SJCRH30 (cell line): ENCODE results near the gene EEF2KMT. TPM values are rescaled to one million over a fixed set of nuclear protein-coding genes. Genes with fewer than 3 reads are reported as not detected.
A peak's percentile ranks its signal among the peaks of the same experiment; 100 is the strongest.
"Not testable (repeated sequence)": the region's sequence is repeated elsewhere in the genome, so short reads cannot be mapped to it uniquely, and the experiment has no call there.

Source experiments
- DNase-seq, 2 experiments: peaks; one replicate each; pipeline ENCODE4 v3.0.0-alpha.2; 2015 to 2020
- H3K27ac ChIP-seq: fragments of 250-450 bp; sonication (Bioruptor Pico); 2 replicates; pipeline ENCODE4 v1.5.1; 2020; ENCODE audit warnings: mild to moderate bottlenecking, moderate library complexity
- H3K27me3 ChIP-seq: fragments of 250-450 bp; sonication (Bioruptor Pico); 2 replicates; pipeline ENCODE4 v1.5.1; 2020; ENCODE audit warnings: mild to moderate bottlenecking, moderate library complexity
- H3K36me3 ChIP-seq: fragments of 250-450 bp; sonication (Bioruptor Pico); 2 replicates; pipeline ENCODE4 v1.5.1; 2020; ENCODE audit warnings: mild to moderate bottlenecking, moderate library complexity
- H3K4me1 ChIP-seq: fragments of 250-450 bp; sonication (Bioruptor Pico); 2 replicates; pipeline ENCODE4 v1.5.1; 2020; ENCODE audit warnings: mild to moderate bottlenecking, moderate library complexity
- H3K4me3 ChIP-seq: fragments of 250-450 bp; sonication (Bioruptor Pico); 2 replicates; pipeline ENCODE4 v1.5.1; 2020; ENCODE audit warnings: mild to moderate bottlenecking, moderate library complexity
- H3K9me3 ChIP-seq: fragments of 250-450 bp; sonication (Bioruptor Pico); replicated peaks from 2 replicates; pipeline ENCODE4 v1.5.1; 2020; ENCODE audit warnings: mild to moderate bottlenecking, moderate library complexity
- total RNA-seq: library from RNA; depleted of rRNA; stranded (reverse); fragments of >200 nt; shearing (Covaris generic); gene quantifications from 2 replicates; pipeline ENCODE4 v1.2.3, GENCODE V29; 2014; rRNA removed

Gene EEF2KMT
- total RNA-seq: 10.9 and 14.2 TPM in 2 replicates

GRCh38 chr16:5097470-5098220, at the start of gene EEF2KMT:
TSS of gene EEF2KMT (minus strand) at chr16:5097795. CDS start at chr16:5097739, 56 bp downstream.
- Histone ChIP-seq H3K4me3 (peak within 1 kb of the TSS; percentile 70), H3K27ac (peak within 1 kb of the TSS; percentile 50)
- not testable (repeated sequence) for H3K9me3 ChIP-seq, H3K27me3 ChIP-seq, H3K36me3 ChIP-seq, H3K4me1 ChIP-seq
- peak; percentile 99 for DNase-seq

- H3K4me3 ChIP-seq, H3K27ac ChIP-seq, DNase-seq, H3K9me3 ChIP-seq, H3K27me3 ChIP-seq, H3K4me1 ChIP-seq, H3K36me3 ChIP-seq: not testable (repeated sequence)
Observed at GRCh38 chr16:5144621-5144956, 47.0 kb upstream of the EEF2KMT start.

- no peaks in the 10 kb centered on the region for H3K36me3 ChIP-seq
- H3K4me1 ChIP-seq: no peaks in the 10 kb centered on the region
- H3K27ac ChIP-seq: no peak overlapping the region
- DNase-seq: no peak
- H3K27me3 ChIP-seq: no peaks in the 10 kb centered on the region
- H3K4me3 ChIP-seq: no peak overlapping the region
- H3K9me3 ChIP-seq: no peaks in the 10 kb centered on the region
Observed at GRCh38 chr16:5143761-5144620, 46.4 kb upstream of the EEF2KMT start.

- H3K27me3 ChIP-seq, H3K27ac ChIP-seq, H3K36me3 ChIP-seq, H3K4me1 ChIP-seq, H3K4me3 ChIP-seq, H3K9me3 ChIP-seq, DNase-seq: not testable (repeated sequence)
Observed at GRCh38 chr16:5140151-5140550, 42.6 kb upstream of the EEF2KMT start.

- not testable (repeated sequence) for H3K4me3 ChIP-seq, H3K9me3 ChIP-seq, H3K27ac ChIP-seq, DNase-seq, H3K36me3 ChIP-seq, H3K4me1 ChIP-seq, H3K27me3 ChIP-seq
Observed at GRCh38 chr16:5134739-5135452, 37.3 kb upstream of the EEF2KMT start.

- H3K9me3 ChIP-seq, H3K36me3 ChIP-seq, DNase-seq, H3K4me3 ChIP-seq, H3K27ac ChIP-seq, H3K27me3 ChIP-seq, H3K4me1 ChIP-seq: not testable (repeated sequence)
Observed at GRCh38 chr16:5132915-5133600, 35.5 kb upstream of the EEF2KMT start.

- not testable (repeated sequence) for H3K27ac ChIP-seq, H3K27me3 ChIP-seq, H3K4me1 ChIP-seq, H3K36me3 ChIP-seq, DNase-seq, H3K4me3 ChIP-seq, H3K9me3 ChIP-seq
Observed at GRCh38 chr16:5131467-5132004, 33.9 kb upstream of the EEF2KMT start.

GRCh38 chr16:5117300-5118087, 19.9 kb upstream of the EEF2KMT start:
- H3K9me3 ChIP-seq, H3K27me3 ChIP-seq, H3K4me3 ChIP-seq, H3K27ac ChIP-seq, H3K36me3 ChIP-seq, H3K4me1 ChIP-seq: not testable (repeated sequence)
- DNase-seq: peak; percentile 81

GRCh38 chr16:5116780-5117295, 19.2 kb upstream of the EEF2KMT start:
- H3K9me3 ChIP-seq, H3K4me3 ChIP-seq, H3K27ac ChIP-seq, H3K27me3 ChIP-seq, H3K36me3 ChIP-seq, H3K4me1 ChIP-seq, DNase-seq: not testable (repeated sequence)

- DNase-seq, H3K36me3 ChIP-seq, H3K4me1 ChIP-seq, H3K4me3 ChIP-seq, H3K9me3 ChIP-seq, H3K27ac ChIP-seq, H3K27me3 ChIP-seq: not testable (repeated sequence)
Observed at GRCh38 chr16:5110933-5111332, 13.3 kb upstream of the EEF2KMT start.

- H3K27ac ChIP-seq: no peak overlapping the region
- no peaks in the 10 kb centered on the region for H3K9me3 ChIP-seq
Observed at GRCh38 chr16:5108505-5109158, 11.0 kb upstream of the EEF2KMT start.

GRCh38 chr16:5105039-5105438, 7.4 kb upstream of the EEF2KMT start:
- not testable (repeated sequence) for H3K4me3 ChIP-seq, DNase-seq, H3K36me3 ChIP-seq

More at GRCh38 chr16:5108505-5109158, 11.0 kb upstream of the EEF2KMT start:
- Histone ChIP-seq H3K4me3 (no peak overlapping the region), H3K4me1 (no peaks in the 10 kb centered on the region), H3K36me3 (no peaks in the 10 kb centered on the region), H3K27me3 (no peaks in the 10 kb centered on the region)
- DNase-seq: no peak

GRCh38 chr16:5103296-5104032, 5.9 kb upstream of the EEF2KMT start:
- H3K27ac ChIP-seq, H3K9me3 ChIP-seq, H3K36me3 ChIP-seq, H3K27me3 ChIP-seq, DNase-seq, H3K4me1 ChIP-seq, H3K4me3 ChIP-seq: not testable (repeated sequence)

More at GRCh38 chr16:5105039-5105438, 7.4 kb upstream of the EEF2KMT start:
- H3K9me3 ChIP-seq, H3K27ac ChIP-seq, H3K27me3 ChIP-seq, H3K4me1 ChIP-seq: not testable (repeated sequence)
